Activated CD8-positive, alpha-beta memory T cell treated with anti-CD3 and anti-CD28 coated beads for 4 hours (primary cell): ENCODE results near the gene CALD1.

Experiments
- DNase-seq, 2 donors: peaks; one replicate each; pipeline ENCODE4 v3.0.0-alpha.2; 2020; ENCODE audit warnings: low read depth in 2 of 2

The CALD1 gene

DNA sequence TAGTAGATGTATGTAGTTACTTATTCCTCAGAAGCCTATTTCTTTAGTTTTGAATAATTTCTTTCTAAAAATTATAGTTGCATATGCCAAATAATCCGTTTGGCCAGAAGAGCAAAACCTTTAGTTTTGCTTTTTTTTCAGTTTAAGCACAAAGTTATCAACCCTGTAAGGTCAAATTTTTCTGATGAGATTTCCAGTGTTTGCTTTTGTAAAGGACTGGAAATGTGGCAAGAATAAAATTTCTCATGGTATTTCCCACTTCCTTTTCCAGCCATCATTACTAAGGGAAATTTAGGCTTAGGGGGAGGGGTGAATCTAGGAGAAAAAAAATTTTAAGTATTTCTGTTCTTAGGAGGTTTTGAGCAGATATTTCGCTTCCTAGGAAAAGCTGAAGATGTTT is 7.6 kb downstream of the CALD1 start:
- DNase-seq = no peak

DNA sequence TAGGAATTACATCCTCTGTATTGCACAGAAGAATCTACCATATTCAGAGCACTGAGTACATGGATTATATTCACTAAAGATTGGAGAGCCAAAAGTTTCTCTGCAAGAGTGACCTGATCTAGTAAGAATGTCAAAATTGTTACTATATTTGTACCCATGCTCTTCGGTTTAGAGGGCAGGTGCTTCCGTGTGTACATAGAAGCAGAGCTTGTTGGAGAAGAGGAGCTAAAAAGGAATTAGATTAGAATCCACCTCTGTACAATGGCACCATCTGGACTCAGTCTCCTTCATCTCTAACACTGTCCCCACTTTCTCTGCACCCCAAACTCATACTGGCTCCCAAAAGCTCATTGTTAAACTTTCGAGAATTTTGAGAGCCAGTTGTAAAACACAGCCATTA is 8.3 kb downstream of the CALD1 start:
- no peak for DNase-seq

DNA sequence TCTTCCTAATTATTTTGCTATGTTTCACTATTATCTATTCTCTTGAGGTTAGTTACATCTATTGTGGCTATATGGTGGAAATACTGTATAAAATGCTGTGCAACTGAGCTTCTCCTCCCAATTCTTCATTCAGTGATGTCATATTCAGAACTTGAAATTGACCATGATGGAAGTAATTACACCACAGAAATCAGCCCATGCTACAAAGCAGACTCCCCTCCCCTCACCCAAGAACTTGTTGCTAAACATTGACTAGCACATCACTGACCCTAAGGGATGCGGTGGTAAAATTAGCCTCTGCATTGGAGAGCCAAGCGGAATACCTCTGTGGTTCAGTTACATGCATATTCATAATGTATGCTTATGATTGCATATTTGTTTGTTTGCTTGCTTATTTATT is 8.8 kb downstream of the CALD1 start:
- no peak for DNase-seq

DNA sequence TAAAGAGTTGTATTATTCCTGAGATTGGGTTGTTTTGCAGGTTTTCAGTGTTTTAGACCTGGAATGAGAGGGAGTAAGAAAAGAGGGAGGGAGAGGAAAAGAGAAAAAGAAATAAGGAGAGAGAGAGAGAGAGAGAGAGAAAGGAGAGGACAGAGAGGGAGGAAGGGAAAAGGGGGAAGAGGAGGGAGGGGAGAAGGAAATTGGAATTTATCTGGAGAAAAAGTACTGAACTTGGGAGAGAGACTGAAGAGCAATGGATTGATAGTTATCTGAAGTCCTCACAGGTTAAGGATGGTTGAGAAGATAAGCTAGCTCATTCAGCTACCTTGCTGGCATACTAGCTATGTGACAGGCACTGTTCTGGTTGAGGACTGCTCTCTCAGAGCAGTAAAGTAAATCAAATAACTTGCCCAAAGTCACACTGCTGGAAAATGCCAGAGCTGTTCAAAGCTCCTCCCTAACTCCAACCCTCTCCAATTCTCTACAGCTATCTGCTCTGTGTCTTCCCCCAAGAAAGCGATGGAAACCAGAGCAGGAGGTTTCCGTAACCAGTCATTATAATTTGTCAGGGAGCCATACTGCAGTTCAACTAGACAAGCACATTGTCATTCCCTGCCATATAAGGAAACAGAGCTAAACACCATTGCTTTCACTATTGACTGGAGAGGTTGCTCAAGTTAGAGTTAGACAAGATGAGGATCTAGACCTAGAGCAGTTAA is 10.7 kb downstream of the CALD1 start:
- DNase-seq = no peak

DNA sequence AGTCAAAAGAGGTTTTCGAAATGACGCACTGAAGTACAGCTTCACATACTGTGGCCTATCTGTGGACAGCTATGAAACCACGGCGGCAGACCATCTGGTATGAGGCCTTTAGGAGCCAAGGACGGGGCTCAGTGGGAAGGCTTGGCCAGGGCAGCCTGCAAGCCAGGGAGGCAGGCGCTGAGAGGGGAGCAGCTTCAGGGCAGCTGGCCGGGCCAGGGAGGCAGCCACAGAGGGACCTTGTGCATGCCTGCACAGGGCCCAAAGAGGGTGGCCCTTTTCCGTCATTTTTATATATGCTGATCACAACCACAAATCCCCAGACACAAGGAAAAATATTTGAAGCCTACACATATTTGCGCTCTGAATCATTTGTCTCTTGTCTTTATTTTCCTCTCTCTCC is 13.5 kb downstream of the CALD1 start:
- DNase-seq = no peak

DNA sequence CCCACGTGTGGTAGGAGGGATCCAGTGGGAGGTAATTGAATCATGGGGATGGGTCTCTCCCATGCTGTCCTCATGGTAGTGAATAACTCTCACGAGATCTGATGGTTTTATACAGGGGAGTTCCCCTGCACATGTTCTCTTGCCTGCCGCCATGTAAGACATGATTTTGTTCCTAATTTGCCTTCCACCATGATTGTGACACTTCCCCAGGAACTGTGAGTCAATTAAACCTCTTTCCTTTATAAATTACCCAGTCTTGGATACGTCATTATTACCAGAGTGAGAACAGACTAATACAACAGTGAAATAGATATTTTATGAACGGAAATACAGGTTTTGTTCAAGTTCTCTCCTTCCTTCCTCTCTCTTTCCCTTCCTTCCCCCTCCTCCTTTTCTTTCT is 15.8 kb downstream of the CALD1 start:
- DNase-seq = no peak

DNA sequence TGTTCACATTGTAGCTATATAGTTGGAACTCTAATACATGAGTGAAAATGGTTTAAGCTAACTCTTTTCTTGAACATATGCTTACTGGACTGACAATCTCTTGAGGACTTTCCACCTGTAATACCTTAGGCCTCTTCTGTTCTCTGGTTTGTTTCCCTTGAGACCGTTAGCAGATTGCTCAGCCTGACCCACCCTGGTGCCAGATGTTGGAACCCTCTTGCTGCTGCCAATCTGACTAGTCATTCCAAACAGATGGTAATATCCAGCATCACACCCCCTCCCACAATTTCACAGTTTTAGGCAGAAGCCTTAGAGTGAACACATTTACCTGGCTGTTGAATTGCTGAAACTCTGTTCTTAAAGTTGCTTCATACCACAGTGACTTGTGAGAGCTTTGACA is 18.7 kb downstream of the CALD1 start:
- no peak for DNase-seq

DNA sequence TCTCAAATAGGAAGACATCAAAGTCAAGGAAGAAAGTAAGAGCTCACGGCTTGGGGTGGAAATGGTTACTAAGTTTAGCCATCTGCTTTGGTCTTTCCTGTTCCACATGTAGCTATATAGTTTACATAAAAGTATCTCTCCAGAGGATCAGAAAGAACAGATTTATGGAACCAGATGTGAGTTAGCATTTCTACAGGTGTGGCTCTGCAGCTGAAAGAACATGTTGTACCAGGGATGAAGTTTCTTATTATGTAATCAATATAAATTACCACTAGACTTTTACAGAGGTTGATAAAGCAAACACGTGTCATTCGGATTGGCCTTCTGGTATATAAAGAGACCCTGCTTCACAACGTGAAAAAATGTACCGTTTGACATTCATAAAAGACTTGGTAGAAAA is 19.9 kb downstream of the CALD1 start:
- no peak for DNase-seq

DNA sequence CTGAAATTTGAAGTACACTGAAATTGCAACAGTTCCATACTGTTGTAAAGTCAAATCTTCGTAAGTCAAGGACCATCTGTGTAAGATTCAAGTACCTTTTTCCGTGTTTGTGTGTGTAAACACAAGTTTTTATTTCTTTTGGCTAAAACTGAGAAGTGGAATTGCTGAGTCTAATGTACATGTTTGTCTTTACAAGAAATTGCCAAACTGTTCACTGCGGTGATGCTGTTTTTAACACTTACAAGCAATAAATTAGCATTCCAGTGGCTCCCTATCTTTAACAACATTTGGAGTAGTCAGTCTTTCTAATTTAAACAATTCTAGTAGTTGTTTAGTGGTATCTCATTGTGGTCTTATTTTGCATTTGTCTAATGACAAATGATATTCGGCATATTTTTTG is 23.3 kb downstream of the CALD1 start:
- DNase-seq = no peak

DNA sequence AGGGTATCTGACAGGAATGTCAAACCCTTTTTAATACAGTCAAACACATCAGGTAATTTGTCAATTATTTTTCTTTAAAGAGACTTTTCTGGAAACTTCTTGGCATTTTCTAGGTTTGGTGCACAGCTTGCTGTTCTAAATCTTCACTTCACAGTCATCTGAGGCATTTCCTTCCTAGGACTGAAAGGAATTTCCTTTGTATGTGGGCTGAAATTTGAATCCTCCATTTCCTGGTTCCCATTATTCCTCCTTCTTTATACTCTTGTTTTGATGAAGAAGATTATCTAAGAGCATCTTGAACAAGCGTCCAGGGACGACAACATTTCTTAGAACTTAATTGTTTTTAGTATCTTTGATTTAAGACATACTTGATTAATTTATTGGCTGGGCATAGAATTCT is 24.9 kb downstream of the CALD1 start:
- DNase-seq = no peak

DNA sequence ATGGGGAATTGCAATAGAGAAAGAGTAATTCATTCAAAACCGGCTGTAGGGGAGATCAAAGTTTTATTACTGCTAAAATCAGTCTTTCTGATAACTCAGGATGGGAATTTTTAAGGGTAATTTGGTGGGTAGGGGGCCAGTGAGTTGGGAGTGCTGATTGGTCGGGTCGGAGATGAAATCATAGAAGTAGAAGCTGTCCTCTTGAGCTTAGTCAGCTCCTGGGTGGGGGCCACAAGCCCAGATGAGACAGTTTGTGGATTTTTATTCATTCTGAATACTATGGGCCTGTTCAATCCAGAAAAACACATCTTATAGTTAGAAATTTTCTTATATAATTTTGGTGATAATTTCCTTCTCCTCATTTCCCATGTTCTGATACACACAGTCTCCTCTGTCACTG is 25.4 kb downstream of the CALD1 start:
- DNase-seq = no peak

DNA sequence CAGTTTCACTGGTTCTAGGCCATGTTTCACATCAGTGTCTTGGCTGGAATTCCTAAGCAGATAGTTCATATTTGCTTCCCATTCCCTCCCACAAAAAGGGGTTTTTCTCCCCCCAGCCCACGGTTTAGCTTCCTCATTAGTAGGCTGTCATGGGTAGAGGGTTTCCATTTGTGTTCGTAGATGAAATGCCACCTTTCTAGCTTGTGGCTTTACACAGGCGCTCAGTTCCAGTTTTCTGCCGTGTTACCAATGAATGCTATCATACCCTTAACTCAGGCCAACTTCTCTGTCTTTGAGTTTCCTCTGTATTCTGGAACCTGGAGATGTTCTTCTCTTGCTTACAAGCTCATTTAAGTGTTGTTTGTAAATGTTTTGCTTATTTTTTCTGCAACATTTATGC is 26.8 kb downstream of the CALD1 start:
- DNase-seq = no peak

DNA sequence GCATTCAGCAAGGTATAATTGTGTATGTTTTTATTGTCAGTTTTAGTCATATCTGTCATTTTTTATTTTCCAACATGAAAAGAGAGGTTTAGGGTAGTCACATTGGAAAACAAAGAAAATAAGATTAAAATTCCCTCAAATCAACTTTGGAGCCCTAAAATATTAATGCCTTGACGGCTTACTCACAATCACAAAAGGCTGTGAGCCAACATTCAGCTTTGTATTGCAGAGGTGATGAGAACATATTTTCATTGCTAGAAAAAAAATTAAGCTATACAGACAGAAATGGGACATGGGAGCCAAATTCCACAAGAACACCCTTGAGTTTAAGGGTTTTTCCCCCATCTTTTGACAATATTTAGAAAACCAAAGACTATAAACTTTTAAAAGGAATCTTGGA is 30.2 kb downstream of the CALD1 start:
- no peak for DNase-seq

DNA sequence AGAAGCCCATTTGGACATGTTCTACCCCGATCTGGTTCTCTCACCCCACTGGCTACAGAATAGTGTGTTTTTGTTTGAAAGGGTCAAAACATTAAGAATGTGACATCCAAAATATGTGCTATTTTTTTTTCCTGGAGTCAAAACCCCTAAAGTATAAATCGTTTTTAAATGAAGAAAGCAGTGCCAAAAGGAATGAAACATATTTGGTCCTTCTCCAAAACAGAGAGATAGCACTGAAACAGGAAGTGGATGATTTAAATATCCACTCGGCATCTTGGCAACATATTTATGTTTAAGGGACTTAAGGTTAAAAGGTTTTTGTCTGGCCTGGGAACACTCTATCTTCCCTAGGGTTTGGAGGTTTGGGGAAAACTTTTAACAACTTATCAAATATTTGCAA is 32.3 kb downstream of the CALD1 start:
- DNase-seq = no peak

DNA sequence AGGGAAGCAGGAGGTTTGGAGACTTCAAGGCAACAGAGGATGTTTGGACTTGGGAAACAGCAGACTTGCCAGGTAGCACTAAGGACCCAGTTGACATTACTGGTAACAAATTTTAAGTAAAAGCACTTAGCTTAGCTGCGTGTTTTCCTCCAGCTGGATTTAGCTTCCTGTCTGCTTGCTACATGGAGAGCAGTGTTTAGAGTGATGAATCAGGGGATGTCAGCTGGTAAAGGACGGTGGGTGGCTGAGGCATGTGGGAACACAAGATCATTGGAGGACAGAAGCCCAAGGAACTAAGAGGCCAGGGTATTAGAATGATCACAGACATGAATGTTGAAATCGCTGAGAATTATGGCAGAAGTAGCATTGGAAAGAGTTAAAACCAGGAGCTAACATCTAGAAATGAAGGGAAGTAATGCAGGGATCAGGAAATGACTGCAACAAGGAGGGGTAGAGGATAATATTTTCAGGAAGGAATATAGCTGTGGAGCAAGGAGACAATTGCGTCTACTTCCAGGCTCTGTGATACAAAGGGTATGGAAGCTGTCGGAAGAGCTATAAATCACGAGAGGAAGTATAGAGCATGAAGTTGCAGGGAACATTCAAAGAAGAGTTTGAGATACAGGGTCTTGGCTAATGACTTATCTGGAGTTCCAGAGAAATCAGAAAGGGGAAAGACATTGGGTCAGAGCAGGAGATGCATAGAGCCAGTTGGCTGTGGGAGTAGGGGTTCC is 34.4 kb downstream of the CALD1 start:
- DNase-seq = no peak

DNA sequence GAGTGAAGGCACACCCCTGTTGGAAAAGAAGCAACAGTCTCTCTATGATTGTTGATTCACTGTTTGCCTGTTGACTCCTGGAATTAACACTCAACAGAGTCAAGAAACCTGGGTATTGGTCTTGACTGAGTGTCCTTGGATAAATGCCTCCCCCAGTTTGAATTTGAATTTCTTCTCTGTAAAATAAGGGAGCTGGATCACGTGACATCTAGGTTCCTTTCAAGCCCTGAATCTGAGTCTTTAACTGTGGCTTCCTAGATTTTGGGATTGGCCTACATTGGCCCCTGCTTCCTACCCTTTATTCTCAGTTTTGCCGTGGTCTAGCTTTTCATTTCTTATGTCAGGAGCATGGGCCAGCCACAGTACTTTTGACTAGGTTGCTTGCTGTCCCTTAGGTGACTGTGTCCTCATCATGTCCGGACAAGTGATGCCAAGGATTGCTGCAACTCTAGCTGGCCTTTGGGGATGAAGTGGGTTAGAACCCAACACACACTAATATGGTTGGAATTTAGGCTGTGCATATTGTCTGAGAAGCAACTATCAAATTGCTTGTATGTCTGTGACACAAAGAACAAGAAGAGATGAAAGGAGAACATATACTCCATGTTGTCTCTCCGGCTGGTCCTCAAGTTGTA is 35.4 kb downstream of the CALD1 start:
- DNase-seq = no peak

DNA sequence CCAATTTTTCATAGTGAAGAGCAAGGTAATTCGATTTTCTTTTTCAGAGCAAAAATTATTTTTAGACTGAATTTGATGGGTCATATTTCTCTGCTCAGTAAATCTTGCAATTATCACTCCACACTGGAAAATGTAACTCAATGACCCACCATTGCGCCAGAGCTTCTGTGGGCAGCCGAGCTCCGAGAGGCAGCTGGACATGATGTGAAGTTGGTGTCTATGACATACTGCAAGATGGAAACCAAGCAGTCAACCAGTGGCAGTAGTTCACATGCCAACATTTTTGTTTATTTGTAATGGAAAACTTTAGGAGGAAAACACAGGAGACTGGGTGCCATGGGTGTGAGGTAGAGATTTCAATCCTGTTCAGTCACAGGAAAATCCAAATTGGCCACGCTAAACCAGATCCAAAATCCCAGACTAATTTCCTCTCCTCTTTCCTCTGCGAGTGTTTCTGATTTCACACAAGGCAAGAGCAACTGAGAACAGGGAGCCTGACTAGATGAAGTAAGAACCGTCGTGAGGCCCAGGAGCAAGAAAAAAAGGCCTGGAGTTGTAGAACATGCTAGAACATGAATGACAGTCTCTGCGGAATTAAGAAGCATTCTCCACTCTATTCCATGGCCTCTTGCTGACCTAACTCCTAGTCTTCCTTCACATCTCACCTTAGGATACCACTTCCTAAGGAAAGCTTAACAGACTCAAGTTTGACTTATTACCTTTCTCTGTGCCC is 39.3 kb downstream of the CALD1 start:
- no peak for DNase-seq

DNA sequence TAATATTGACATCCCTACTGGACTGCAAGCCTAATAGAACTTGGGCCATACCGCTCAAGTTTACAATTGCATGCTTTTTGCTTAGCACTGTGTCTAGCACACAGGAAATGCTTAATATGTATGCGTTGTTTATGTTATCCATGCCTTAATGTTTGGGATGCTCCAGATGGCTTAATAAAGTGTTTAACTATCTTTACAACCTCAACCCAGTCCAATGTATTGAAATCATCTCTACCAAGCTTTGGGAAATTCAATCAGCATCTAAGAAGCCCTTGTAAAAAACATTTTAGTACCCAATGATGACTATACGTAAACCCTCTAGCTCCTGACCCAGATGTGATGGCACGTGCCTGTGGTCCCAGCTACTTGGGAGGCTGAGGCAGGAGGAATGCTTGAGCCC is 40.0 kb downstream of the CALD1 start:
- DNase-seq = no peak

DNA sequence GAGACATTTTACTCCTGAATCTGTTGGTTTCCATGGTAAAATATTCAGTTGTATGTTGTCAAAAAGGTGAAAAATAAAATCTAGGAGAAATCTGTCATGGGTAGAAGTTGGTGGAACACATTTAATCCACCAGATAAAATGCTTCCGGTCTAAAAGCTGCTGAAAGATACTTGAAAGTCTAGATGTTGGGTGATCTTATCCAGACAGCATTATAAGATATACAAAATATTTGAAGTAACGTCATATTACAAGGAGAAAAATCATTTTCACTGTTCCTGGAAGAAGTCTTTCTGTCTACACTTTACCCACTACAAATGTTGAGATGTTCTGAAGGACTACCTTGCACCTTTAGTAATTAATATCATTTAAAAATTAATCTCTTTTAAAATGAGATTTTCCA is 40.9 kb downstream of the CALD1 start:
- no peak for DNase-seq

DNA sequence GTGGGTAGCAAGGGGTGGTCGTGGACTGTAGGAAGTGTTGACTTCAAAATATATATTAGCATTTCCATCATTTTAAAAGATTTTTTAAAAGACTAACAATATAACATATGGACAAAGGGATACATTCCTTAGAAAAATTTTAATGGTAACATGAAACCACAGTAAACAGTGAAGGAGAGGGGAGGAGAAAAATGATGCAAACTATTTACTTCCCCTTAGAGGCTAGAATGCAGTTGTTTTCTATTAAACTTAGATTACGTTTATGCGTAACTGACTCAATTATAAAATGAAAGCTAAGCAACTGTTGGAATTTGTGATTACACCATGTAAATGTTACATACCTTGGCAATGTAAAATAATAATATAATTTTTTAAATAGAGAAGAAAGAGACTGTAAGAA is 41.3 kb downstream of the CALD1 start:
- DNase-seq = no peak

DNA sequence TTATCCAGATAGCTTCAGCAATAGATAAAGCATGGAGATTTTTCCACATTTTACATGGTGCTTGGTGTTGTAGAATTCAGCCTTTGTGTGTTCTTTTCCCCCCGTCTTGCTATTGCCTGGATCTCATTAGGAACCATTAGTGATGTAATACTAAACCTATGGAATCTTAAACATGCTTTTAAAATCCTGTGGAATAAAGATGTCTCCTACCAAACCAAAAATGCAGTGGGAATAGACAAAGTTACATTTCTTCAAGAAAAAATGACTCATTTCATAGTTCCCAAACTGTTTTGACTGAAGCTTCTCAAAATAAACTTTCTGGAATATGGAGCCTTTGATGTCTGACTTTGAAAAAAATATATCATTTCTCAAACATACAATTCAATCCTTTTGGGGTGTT is 44.0 kb downstream of the CALD1 start:
- DNase-seq = no peak

DNA sequence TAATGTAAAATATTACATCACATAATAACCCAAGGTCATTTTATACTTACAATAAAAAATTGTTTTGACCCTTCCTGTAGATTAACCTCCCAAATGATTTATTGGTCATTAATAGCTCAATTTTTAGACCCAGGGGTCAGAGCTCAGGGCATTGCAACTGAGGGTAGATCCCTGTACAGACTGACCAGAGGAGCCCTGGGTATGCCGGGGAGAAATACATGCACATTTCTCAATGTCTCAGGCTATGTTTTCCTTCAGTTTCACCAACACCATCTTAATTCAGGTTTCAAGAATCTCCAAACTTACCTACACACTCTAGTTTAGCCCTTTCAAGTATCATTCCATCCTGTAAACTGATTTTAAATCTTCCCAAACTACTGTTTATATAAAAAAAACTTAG is 46.2 kb downstream of the CALD1 start:
- DNase-seq = no peak

DNA sequence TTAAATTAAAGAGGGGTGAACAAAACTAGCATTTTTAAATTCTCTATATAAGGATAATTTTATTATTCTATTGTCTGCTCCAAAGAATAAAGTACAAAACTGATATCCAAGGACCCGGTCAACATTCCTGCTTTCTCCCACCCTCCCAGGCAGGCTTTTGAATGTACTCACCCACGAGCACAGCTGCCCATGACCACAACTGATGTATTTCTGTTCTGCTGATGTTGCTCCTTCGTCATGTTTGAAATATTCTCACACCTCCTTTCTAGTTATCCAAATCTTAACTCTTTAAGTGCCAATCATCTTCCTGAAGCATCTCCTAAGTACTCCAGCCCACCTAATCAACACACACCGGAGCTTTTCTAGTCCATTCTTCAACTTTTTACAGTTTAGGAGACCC is 46.7 kb downstream of the CALD1 start:
- DNase-seq = no peak
